Skeletal muscle satellite cell (primary cell): Measurements from ENCODE around the gene IFITM10.

Experiments
- H3K27me3 ChIP-seq: 2 replicates; pipeline ENCODE4 v1.7.0; 2013; ENCODE audit warnings: low read length; ENCODE audit not compliant: control insufficient read depth, insufficient read depth
- H3K36me3 ChIP-seq: 2 replicates; pipeline ENCODE4 v1.7.0; 2013; ENCODE audit warnings: mild to moderate bottlenecking, control low read depth, low read length; ENCODE audit not compliant: insufficient read depth
- H3K4me1 ChIP-seq: 2 replicates; pipeline ENCODE4 v1.7.0; 2013; ENCODE audit warnings: low read length; ENCODE audit not compliant: control insufficient read depth, insufficient read depth
- H3K4me2 ChIP-seq: 2 replicates; pipeline ENCODE4 v1.7.0; 2013; ENCODE audit warnings: mild to moderate bottlenecking, low read length
- H3K4me3 ChIP-seq: 2 replicates; pipeline ENCODE4 v1.7.0; 2013; ENCODE audit warnings: low read length
- H3K9ac ChIP-seq: 2 replicates; pipeline ENCODE4 v1.7.0; 2013; ENCODE audit warnings: mild to moderate bottlenecking, low read depth, low read length, moderate library complexity
- H3K9me3 ChIP-seq: replicated peaks from 2 replicates; pipeline ENCODE4 v1.7.0; 2013; ENCODE audit warnings: mild to moderate bottlenecking, control low read depth, low read length

Gene IFITM10

DNA sequence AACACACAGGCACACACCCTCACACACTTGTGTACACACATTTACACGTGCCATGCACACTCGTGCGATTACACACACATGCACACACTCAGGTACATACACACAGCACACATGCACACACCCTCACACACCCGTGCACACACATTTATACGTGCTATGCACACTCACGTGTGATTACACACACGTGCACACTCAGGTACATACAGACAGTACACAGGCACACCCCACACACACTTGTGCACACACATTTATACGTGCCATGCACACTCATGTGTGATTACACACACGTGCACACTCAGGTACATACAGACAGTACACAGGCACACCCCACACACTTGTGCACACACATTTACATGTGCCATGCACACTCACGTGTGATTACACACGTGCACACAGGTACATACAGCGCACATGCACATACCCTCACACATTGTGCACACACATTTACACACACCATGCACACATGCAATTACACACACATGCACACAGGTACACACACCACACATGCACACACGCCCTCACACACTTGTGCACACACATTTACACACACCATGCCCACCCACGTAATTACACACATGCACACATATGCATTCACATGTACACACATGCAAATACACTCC lies 4.6 kb downstream of the IFITM10 start:
- Histone ChIP-seq H3K9ac (no peak overlapping the region), H3K36me3 (peaks cover 16% of the 10 kb centered on the region), H3K9me3 (no peaks in the 10 kb centered on the region), H3K4me3 (peak overlapping the region; percentile 80), H3K4me2 (peak overlapping the region; percentile 88), H3K27me3 (no peaks in the 10 kb centered on the region), H3K4me1 (peaks cover 45% of the 10 kb centered on the region)

- Histone ChIP-seq H3K4me3 (no peak overlapping the region), H3K9ac (no peak overlapping the region)
These were observed 5.3 kb downstream of the IFITM10 start for GRCh38 chr11:1744891-1745700.

GRCh38 chr11:1744137-1744886 lies 6.1 kb downstream of the IFITM10 start:
- peaks cover 16% of the 10 kb centered on the region for H3K36me3 ChIP-seq
- no peaks in the 10 kb centered on the region for H3K27me3 ChIP-seq
- H3K4me1 ChIP-seq: peaks cover 30% of the 10 kb centered on the region
- no peaks in the 10 kb centered on the region for H3K9me3 ChIP-seq
- H3K9ac ChIP-seq: no peak overlapping the region
- no peak overlapping the region for H3K4me3 ChIP-seq
- peak overlapping the region; percentile 0 for H3K4me2 ChIP-seq

More at GRCh38 chr11:1744891-1745700, 5.3 kb downstream of the IFITM10 start:
- no peaks in the 10 kb centered on the region for H3K9me3 ChIP-seq
- H3K36me3 ChIP-seq: peaks cover 16% of the 10 kb centered on the region
- H3K4me1 ChIP-seq: peaks cover 38% of the 10 kb centered on the region
- peak overlapping the region; percentile 0 for H3K4me2 ChIP-seq
- no peaks in the 10 kb centered on the region for H3K27me3 ChIP-seq

GRCh38 chr11:1743585-1744136 lies 6.7 kb downstream of the IFITM10 start:
- H3K4me1 ChIP-seq: peaks cover 29% of the 10 kb centered on the region
- no peaks in the 10 kb centered on the region for H3K27me3 ChIP-seq

DNA sequence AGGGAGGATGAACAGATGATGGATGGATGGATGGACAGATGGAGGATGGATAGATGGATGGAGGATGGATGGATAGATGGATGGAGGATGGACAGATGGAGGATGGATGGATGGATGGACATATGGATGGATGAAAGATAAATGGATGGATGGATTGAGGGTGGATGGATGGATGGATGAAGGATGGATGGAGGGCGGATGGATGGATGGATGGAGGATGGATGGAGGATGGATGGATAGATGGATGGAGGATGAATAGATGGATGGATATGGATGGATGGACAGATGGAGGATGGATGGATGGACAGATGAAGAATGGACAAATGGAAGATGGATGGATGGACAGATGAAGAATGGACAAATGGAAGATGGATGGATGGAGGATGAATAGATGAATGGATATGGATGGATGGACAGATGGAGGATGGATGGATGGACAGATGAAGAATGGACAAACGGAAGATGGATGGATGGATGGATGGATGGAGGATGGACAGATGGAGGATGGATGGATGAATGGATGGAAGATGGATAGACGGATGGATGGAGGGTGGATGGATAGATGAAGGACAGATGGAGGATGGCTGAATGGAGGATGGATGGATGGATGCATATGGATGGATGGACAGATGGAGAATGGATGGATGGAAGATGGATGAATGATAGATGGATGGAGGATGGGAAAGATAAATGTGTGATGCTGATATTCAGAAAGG lies 7.4 kb downstream of the IFITM10 start:
- peaks cover 3% of the 10 kb centered on the region for H3K9me3 ChIP-seq
- no peak overlapping the region for H3K4me2 ChIP-seq
- H3K36me3 ChIP-seq: peaks cover 16% of the 10 kb centered on the region
- H3K27me3 ChIP-seq: no peaks in the 10 kb centered on the region
- H3K4me3 ChIP-seq: no peak overlapping the region
- H3K9ac ChIP-seq: no peak overlapping the region
- peaks cover 29% of the 10 kb centered on the region for H3K4me1 ChIP-seq

More at GRCh38 chr11:1743585-1744136, 6.7 kb downstream of the IFITM10 start:
- no peak overlapping the region for H3K4me3 ChIP-seq
- no peak overlapping the region for H3K9ac ChIP-seq
- H3K36me3 ChIP-seq: peaks cover 16% of the 10 kb centered on the region
- no peak overlapping the region for H3K4me2 ChIP-seq
- no peaks in the 10 kb centered on the region for H3K9me3 ChIP-seq

DNA sequence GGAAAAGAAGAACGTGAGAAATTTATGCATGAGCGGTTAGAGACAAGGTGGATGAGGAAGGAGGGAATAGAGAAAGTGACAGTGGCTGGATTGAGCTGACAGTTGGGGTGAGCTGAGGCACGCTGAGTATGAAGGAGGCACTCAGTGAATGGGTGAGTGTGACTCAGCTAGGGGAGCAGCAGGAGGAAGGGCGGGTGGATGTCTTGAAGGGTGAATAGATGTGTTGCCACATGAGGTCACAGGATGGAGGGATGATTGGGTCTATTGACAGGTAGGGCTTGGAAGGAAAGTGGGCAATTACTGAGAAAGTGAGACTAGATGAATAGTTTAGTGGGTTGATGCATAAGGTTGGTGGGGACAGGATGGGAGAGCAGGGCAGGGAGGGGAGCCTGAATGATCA lies 8.0 kb downstream of the IFITM10 start:
- Histone ChIP-seq H3K9me3 (peaks cover 3% of the 10 kb centered on the region), H3K27me3 (no peaks in the 10 kb centered on the region), H3K36me3 (peaks cover 16% of the 10 kb centered on the region), H3K4me3 (no peak overlapping the region), H3K9ac (no peak overlapping the region), H3K4me2 (no peak overlapping the region), H3K4me1 (peaks cover 29% of the 10 kb centered on the region)

- Histone ChIP-seq H3K36me3 (peaks cover 16% of the 10 kb centered on the region), H3K9me3 (peaks cover 3% of the 10 kb centered on the region), H3K27me3 (no peaks in the 10 kb centered on the region), H3K4me1 (peaks cover 25% of the 10 kb centered on the region), H3K9ac (no peak overlapping the region), H3K4me3 (no peak overlapping the region), H3K4me2 (no peak overlapping the region)
These were observed 8.7 kb downstream of the IFITM10 start for GRCh38 chr11:1741741-1742140.

DNA sequence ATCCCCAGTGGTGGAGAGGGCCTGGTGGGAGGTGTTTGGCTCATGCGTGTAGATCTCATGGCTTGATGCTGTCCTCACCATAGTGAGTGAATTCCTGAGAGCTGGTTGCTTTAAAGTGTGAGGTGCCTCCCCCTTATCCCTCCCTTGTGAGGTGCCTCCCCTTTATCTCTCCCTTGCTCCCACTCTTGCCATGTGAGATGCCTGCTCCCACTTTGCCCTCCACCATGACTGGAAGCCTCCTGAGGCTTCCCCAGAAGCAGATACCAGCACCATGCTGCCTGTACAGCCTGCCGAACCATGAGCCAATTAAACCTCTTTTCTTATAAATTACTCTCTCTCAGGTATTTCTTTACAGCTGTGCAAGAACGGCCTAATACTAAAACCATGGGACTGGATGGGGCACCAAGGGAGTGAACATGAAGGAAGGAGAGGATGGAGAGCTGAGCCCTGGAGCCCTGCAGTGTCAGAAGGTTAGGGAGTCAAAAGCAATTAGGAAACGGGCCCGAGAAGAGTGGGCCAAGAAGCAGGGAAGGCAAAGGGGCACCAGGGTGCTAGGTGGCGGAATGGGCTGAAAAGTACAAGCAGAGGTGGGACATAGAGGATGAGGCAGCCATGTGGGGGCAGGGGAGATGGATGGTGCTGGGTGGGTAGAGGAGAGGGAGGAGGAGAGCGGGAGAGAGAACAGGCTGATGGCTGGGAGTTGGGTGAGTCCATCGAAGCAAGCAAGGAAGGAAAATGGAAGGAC lies 9.4 kb downstream of the IFITM10 start:
- Histone ChIP-seq H3K4me1 (peaks cover 17% of the 10 kb centered on the region), H3K9me3 (peaks cover 3% of the 10 kb centered on the region), H3K4me2 (no peak overlapping the region), H3K4me3 (no peak overlapping the region), H3K27me3 (peaks cover 5% of the 10 kb centered on the region), H3K36me3 (peaks cover 12% of the 10 kb centered on the region), H3K9ac (no peak overlapping the region)

DNA sequence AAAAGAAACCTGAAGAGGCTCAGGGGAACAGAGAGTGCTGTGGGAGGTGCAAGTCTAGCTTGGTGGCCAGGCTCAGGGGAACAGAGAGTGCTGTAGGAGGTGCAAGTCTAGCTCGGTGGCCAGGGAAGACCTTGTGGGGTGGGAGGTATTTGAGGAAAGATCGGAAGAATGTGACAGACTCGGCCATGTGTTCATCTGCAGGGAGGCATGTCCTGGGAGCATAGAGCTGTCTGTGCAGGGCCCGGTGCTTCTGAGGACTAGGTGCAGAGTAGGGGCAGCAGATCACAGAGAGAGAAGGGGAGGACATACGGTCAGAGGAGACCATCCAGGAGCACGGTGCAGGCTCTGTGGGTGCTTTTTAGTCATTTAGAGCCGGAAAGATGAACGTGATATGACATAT lies 10.8 kb downstream of the IFITM10 start:
- Histone ChIP-seq H3K27me3 (peaks cover 13% of the 10 kb centered on the region), H3K9me3 (peaks cover 3% of the 10 kb centered on the region), H3K4me2 (no peak overlapping the region), H3K4me1 (peaks cover 4% of the 10 kb centered on the region), H3K4me3 (no peak overlapping the region), H3K36me3 (peaks cover 2% of the 10 kb centered on the region), H3K9ac (no peak overlapping the region)

- peaks cover 3% of the 10 kb centered on the region for H3K9me3 ChIP-seq
- H3K4me2 ChIP-seq: no peak overlapping the region
- no peaks in the 10 kb centered on the region for H3K4me1 ChIP-seq
- H3K9ac ChIP-seq: no peak overlapping the region
- H3K36me3 ChIP-seq: no peaks in the 10 kb centered on the region
- no peak overlapping the region for H3K4me3 ChIP-seq
- H3K27me3 ChIP-seq: peaks cover 24% of the 10 kb centered on the region
These were observed 12.0 kb downstream of the IFITM10 start for GRCh38 chr11:1738380-1738779.
